ENCODE measurements around the gene AIMP1.

DNA sequence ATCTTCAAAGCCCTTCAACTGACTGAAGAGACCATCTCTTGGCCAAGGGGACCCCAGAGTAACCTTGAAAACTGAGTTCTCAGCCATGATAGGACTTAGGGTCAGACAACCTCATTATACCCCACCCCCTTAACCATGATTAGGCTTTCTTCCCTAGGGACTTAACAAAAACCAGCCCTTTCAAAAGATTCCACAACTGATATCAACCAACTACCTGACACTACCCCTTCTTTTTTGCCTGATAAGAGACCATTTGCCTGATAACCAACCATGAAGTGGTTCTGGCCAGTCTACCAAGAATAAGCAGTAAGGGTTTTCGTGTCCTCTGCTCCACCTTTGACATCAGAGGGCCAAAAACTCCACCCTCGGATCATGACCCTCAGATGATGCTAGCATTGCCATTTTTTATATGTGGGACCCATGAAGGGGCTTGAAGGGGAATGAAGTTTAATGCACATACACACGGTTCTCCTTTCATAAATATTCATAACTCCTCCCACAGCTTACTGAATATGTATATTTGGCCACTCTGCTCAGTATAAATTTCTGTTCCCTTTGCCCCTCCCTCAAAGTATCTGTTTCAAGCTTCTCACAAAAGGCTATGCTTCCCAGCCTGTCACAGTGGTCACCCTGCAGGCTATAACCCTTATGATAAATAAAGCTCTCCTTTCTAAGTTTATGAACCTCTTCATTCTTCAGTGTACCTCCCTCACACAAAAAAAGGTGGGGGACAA lies 12.6 kb upstream of the AIMP1 start:
- no peak for TF ChIP-seq CTCF (IDR thresholded peaks at IDR 0.05)
- no peak for TF ChIP-seq POLR2A (IDR thresholded peaks at IDR 0.05)
